GM21529 (cell line): Measurements from ENCODE around the gene LRIG1.

Experiments
- ATAC-seq: cut with Tn5 transposase; IDR thresholded peaks from one replicate; pipeline ENCODE4 v1.9.1; 2021; ENCODE audit not compliant: unreplicated experiment

The LRIG1 gene

GRCh38 chr3:66500576-66501482 lies at the start of gene LRIG1:
LRIG1 (minus strand) TSS chr3:66501022; CDS start chr3:66500407, 615 bp downstream.
- ATAC-seq = peak; percentile 96

GRCh38 chr3:66544619-66545429 lies 44.0 kb upstream of the LRIG1 start:
- ATAC-seq = no peak

- ATAC-seq = no peak
Measured at GRCh38 chr3:66542153-66542552, 41.3 kb upstream of the LRIG1 start.

GRCh38 chr3:66539466-66539989 lies 38.7 kb upstream of the LRIG1 start:
- no peak for ATAC-seq

GRCh38 chr3:66538390-66538789 lies 37.6 kb upstream of the LRIG1 start:
- ATAC-seq = no peak

GRCh38 chr3:66537735-66538134 lies 36.9 kb upstream of the LRIG1 start:
- no peak for ATAC-seq

GRCh38 chr3:66536791-66537190 lies 36.0 kb upstream of the LRIG1 start:
- no peak for ATAC-seq

- no peak for ATAC-seq
Measured at GRCh38 chr3:66534304-66534845, 33.6 kb upstream of the LRIG1 start.

GRCh38 chr3:66532613-66533012 lies 31.8 kb upstream of the LRIG1 start:
- no peak for ATAC-seq

- no peak for ATAC-seq
Measured at GRCh38 chr3:66532160-66532587, 31.4 kb upstream of the LRIG1 start.

- ATAC-seq = no peak
Measured at GRCh38 chr3:66531256-66531655, 30.4 kb upstream of the LRIG1 start.

- ATAC-seq = no peak
Measured at GRCh38 chr3:66527246-66527645, 26.4 kb upstream of the LRIG1 start.

- no peak for ATAC-seq
Measured at GRCh38 chr3:66525771-66526170, 24.9 kb upstream of the LRIG1 start.

GRCh38 chr3:66520724-66521123 lies 19.9 kb upstream of the LRIG1 start:
- no peak for ATAC-seq

- no peak for ATAC-seq
Measured at GRCh38 chr3:66518644-66519043, 17.8 kb upstream of the LRIG1 start.

GRCh38 chr3:66518126-66518525 lies 17.3 kb upstream of the LRIG1 start:
- no peak for ATAC-seq

- no peak for ATAC-seq
Measured at GRCh38 chr3:66517241-66517640, 16.4 kb upstream of the LRIG1 start.

- no peak for ATAC-seq
Measured at GRCh38 chr3:66508461-66508860, 7.6 kb upstream of the LRIG1 start.

- no peak for ATAC-seq
Measured at GRCh38 chr3:66507423-66508260, 6.8 kb upstream of the LRIG1 start.

- no peak for ATAC-seq
Measured at GRCh38 chr3:66506154-66506553, 5.3 kb upstream of the LRIG1 start.
